Fibroblast of villous mesenchyme (primary cell): ENCODE results near the gene EMC10. TPM values are rescaled to one million over a fixed set of nuclear protein-coding genes. Genes with fewer than 3 reads are reported as not detected.
"Not testable (repeated sequence)": the region's sequence is repeated elsewhere in the genome, so short reads cannot be mapped to it uniquely, and the experiment has no call there.

Source experiments
- DNase-seq: peaks from one replicate; pipeline ENCODE4 v3.0.0-alpha.2; 2010; ENCODE audit warnings: low read depth
- H3K4me3 ChIP-seq: 2 replicates; pipeline ENCODE4 v1.5.1; 2011; ENCODE audit warnings: low read depth, mild to moderate bottlenecking, low read length
- total RNA-seq: library from RNA; depleted of rRNA; stranded (reverse); fragments of >200 nt; gene quantifications from 2 replicates; pipeline ENCODE4 v1.2.3, GENCODE V29; 2012
- TF ChIP-seq, protein P1 (sequence below): IDR thresholded peaks from 2 replicates; pipeline ENCODE4 v1.5.1; 2012; ENCODE audit warnings: low read depth, mild to moderate bottlenecking, low read length; ENCODE audit not compliant: insufficient read depth

The EMC10 gene
- total RNA-seq, 1 donor = 40.6 TPM

DNA sequence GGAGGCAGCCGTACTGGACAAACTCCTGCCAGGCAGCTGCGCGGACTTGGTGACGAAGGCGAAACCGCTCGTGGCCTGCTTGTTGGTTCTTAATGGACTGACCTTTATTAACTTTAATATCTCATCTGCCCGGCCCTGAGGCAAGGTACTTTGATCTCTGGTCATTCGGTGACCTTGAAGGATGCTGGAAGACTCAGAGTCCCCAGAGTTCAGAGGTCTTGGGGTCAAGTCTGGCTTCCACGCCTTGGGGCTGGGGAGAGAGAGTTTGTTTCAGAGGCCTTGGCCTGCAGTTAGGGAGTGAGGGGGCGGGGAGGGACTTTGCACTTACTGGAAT is 9.6 kb upstream of the EMC10 start:
- no peak overlapping the region for H3K4me3 ChIP-seq
- TF ChIP-seq, protein P1, sequence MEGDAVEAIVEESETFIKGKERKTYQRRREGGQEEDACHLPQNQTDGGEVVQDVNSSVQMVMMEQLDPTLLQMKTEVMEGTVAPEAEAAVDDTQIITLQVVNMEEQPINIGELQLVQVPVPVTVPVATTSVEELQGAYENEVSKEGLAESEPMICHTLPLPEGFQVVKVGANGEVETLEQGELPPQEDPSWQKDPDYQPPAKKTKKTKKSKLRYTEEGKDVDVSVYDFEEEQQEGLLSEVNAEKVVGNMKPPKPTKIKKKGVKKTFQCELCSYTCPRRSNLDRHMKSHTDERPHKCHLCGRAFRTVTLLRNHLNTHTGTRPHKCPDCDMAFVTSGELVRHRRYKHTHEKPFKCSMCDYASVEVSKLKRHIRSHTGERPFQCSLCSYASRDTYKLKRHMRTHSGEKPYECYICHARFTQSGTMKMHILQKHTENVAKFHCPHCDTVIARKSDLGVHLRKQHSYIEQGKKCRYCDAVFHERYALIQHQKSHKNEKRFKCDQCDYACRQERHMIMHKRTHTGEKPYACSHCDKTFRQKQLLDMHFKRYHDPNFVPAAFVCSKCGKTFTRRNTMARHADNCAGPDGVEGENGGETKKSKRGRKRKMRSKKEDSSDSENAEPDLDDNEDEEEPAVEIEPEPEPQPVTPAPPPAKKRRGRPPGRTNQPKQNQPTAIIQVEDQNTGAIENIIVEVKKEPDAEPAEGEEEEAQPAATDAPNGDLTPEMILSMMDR = no peak
- DNase-seq = no peak

DNA sequence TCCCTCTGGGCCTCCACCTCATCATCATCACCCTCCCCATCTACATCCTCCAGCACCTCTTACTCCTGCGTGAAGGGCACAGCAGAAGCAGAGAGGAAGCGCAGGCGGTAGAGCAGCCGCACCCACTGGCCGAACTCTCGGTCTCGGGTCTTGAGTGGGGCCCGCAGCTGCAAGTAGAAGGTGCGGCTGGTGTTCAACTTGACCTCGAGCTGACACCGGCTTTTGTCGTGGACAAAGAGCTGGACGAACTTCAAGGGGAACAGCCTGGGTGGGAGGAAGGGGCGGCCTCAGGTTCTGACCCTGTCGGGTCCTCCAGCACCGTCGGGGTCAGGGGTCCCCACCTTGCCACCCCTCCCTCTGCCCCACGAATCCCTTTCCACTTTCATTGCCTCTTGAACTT is 8.7 kb upstream of the EMC10 start:
- DNase-seq = no peak
- no peak overlapping the region for H3K4me3 ChIP-seq
- TF ChIP-seq, protein P1 = no peak

DNA sequence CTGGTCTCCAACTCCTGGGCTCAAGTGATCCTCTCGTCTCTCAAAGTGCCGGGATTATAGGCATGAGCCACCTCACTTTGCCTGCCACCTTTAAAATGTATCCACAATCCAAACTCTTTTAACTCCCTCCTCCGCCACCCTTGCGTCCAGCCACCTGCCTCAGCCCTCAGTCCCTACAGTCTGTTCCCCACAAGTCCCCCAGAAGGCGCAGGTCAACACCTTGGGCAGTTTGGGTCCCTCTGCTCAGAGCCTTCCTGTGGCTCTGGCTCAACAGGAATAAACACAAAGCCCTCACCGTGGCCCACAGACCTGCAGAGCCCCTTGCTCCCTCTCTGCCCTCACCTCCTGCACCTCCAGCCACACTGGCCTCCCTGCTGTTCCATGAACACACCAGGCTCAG is 7.5 kb upstream of the EMC10 start:
- no peak overlapping the region for H3K4me3 ChIP-seq
- TF ChIP-seq, protein P1 = no peak
- no peak for DNase-seq

DNA sequence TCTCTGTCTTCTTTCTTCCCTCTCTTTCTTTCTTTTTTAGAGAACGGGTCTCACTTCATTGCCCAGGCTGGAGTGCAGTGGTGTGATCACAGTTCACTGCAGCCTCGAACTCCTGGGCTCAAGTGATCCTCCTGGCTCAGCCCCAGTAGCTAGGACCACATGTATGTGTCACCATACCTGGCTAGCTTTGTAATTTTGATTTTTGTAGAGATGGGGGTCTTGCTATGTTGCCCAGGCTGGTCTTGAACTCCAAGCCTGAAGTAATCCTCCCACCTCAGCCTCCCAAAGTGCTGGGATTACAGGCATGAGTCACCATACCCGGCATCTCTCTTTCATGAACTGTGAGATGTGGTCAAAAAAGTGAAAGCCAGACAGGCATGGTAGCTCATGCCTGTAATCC is 3.0 kb upstream of the EMC10 start:
- H3K4me3 ChIP-seq = not testable (repeated sequence)

DNA sequence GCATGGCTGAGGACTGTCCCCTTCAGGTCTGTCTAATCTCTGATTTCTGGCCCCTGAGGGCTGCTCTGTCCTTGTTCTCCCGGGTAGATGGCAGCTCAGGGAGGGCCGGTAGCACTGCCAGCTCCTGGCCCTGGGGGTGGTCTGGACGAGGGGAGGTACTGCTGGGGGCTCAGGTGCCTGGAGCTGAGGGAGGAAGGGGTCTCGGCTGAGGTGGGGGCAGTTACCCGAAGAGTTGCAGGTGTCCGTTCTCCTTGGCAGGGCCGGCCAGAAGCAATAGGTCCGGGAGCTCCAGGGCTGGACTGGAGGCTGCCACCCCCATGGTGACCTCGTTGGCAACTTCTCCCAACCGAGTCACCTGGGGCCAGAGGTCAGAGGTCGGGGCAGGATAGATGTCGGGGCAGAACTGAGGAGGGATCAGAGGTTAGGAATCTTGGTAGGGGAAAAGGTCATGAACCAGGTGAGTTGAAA is 1.2 kb upstream of the EMC10 start:
- no peak overlapping the region for H3K4me3 ChIP-seq
- no peak for DNase-seq
- TF ChIP-seq, protein P1 = no peak

More for the DNA sequence above, 3.0 kb upstream of the EMC10 start:
- DNase-seq = not testable (repeated sequence)

DNA sequence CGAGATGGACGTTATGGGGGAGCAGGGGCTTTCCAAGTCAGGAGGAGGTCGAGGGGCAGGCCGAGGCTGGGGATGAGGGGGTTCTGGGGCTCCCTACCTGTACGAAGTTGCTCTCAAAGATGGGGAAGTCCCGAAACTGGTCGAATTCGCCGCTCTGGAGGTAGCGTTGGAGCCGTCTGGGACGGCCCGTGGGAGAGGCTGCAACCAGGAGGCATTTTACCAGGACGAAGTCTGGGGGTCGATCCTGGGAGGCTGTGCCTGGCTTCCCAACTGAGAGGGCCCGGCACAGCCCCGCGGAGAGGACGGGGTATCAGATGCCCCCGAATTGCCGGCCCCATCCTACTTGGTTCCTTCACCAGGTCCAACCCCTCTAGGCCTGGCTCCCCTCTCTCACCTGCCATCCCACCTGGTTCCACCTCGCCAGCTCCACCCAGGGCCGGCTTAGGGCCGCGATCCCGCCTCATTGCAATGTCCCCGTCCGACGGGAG is 527 bp upstream of the EMC10 start:
- peak overlapping the region; percentile 95 for H3K4me3 ChIP-seq
- TF ChIP-seq, protein P1 = no peak
- DNase-seq = no peak

DNA sequence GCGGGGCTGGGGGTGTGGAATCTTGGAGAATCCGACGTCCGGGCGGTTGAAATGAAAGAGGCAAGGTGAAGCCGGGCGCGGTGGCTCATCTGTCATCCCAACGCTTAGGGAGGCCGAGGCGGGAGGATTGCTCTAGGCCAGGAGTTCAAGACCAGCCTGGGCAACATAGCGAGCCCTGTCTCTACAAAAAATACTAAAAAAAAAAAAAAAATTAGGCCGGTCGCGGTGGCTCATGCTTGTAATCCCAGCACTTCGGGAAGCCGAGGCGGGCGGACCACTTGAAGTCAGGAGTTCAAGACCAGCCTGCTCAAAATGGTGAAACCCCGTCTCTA is 566 bp downstream of the EMC10 start:
- TF ChIP-seq, protein P1 = no peak
- DNase-seq = no peak
- peak overlapping the region; percentile 95 for H3K4me3 ChIP-seq
